ENCODE data around the gene PTPRQ. TPM values are rescaled to one million over a fixed set of nuclear protein-coding genes. Genes with fewer than 3 reads are reported as not detected.

PTPRQ gene
- total and polyA plus RNA-seq, 4 donors, result 0.26 to 11.7 (median 1.4) TPM

DNA sequence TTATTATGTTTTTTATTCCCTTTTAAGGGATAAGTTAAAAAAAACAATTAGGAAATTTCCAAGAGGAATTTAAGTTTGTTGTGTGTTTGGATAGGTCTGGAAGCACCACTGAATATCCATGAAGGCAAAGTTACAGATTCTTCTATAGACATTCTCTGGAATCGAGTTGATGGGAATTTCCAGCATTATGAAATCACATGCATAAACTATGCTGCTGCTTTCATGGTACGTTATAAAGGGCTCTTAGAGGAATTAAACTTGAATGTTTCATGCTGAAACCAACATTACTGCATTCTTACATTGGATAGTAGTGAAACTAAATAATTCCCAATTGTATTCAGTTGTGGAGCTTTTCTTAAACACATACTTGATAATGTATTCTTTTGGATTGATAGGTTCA is 21.5 kb upstream of the PTPRQ start:
- 19 to 53% methylated on average over 2 of the region's 2 CpGs for WGBS, 2 donors
- DNase-seq, result peak in 2 of 3 donors; percentile 39 to 46

GRCh38 chr12:80432061-80432460 is 12.0 kb upstream of the PTPRQ start:
- no peak for TF ChIP-seq CTCF (IDR thresholded peaks at IDR 0.05; ENCODE audit: control extremely low read depth, extremely low read depth)
- H3K36me3 ChIP-seq (ENCODE audit: control insufficient read depth in 4 of 4, insufficient read depth in 4 of 4, low read length in 4 of 4), result no peaks in the 10 kb centered on the region
- H3K4me3 ChIP-seq, result no peak overlapping the region
- H3K9me3 ChIP-seq (ENCODE audit: control insufficient read depth in 4 of 4, insufficient read depth in 3 of 4, low read length in 3 of 4), result no peaks in the 10 kb centered on the region
- 66 to 85% methylated on average over 2 of the region's 2 CpGs for WGBS, 2 donors
- H3K27ac ChIP-seq (ENCODE audit: low read depth in 1 of 2, low read length in 1 of 2), result no peak overlapping the region
- no peak overlapping the region for H3K9ac ChIP-seq (ENCODE audit: insufficient read depth in 1 of 2, low read length in 2 of 2)
- H3K27me3 ChIP-seq (ENCODE audit: control insufficient read depth in 3 of 3, insufficient read depth in 3 of 3, low read length in 2 of 3), result no peaks in the 10 kb centered on the region
- ATAC-seq (ENCODE audit: insufficient read depth, low FRiP score) (no peak), DNase-seq (no peak)
- no peaks in the 10 kb centered on the region for H3K4me1 ChIP-seq (ENCODE audit: control insufficient read depth in 5 of 5, insufficient read depth in 5 of 5, low read length in 5 of 5)

More for the DNA sequence above, 21.5 kb upstream of the PTPRQ start:
- TF ChIP-seq CTCF (IDR thresholded peaks at IDR 0.05; ENCODE audit: control extremely low read depth, extremely low read depth), result no peak
- ATAC-seq (ENCODE audit: insufficient read depth, low FRiP score), result no peak
- Histone ChIP-seq H3K4me1 (ENCODE audit: control insufficient read depth in 5 of 5, insufficient read depth in 5 of 5, low read length in 5 of 5) (peaks cover 0 to 11% (median 0%) of the 10 kb centered on the region in 5 donors), H3K9ac (ENCODE audit: insufficient read depth in 1 of 2, low read length in 2 of 2) (no peak overlapping the region), H3K9me3 (ENCODE audit: control insufficient read depth in 4 of 4, insufficient read depth in 3 of 4, low read length in 3 of 4) (no peaks in the 10 kb centered on the region), H3K4me3 (no peak overlapping the region), H3K27ac (ENCODE audit: low read depth in 1 of 2, low read length in 1 of 2) (no peak overlapping the region), H3K27me3 (ENCODE audit: control insufficient read depth in 3 of 3, insufficient read depth in 3 of 3, low read length in 2 of 3) (no peaks in the 10 kb centered on the region), H3K36me3 (ENCODE audit: control insufficient read depth in 4 of 4, insufficient read depth in 4 of 4, low read length in 4 of 4) (no peaks in the 10 kb centered on the region)

DNA sequence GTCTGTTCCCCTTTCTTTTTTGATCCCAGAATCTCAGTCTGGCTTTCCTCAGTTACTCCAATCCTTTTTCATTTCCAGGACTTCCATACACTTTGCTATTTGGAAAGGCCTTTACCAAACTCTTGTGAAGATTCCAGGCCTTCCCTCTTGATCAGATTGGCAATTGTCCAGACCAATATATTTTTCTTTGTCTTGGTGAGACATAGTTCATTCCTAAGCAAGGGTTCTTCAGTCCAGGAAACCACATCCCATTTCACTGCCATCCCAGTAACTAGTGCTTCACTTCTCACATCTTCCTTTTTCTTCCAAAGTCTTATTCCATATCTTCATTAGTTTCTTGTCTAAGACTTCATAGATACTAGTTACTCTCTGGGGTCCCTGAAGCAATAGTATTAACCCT is 2.1 kb upstream of the PTPRQ start:
- H3K27me3 ChIP-seq (ENCODE audit: control insufficient read depth in 3 of 3, insufficient read depth in 3 of 3, low read length in 2 of 3), result no peaks in the 10 kb centered on the region
- DNase-seq (no peak), ATAC-seq (ENCODE audit: insufficient read depth, low FRiP score) (no peak)
- no peak for TF ChIP-seq CTCF (IDR thresholded peaks at IDR 0.05; ENCODE audit: control extremely low read depth, extremely low read depth)
- H3K4me3 ChIP-seq, result no peak overlapping the region
- H3K9me3 ChIP-seq (ENCODE audit: control insufficient read depth in 4 of 4, insufficient read depth in 3 of 4, low read length in 3 of 4), result no peaks in the 10 kb centered on the region
- H3K9ac ChIP-seq (ENCODE audit: insufficient read depth in 1 of 2, low read length in 2 of 2), result no peak overlapping the region
- peaks cover 0 to 15% (median 4%) of the 10 kb centered on the region in 5 donors for H3K4me1 ChIP-seq (ENCODE audit: control insufficient read depth in 5 of 5, insufficient read depth in 5 of 5, low read length in 5 of 5)
- H3K27ac ChIP-seq (ENCODE audit: low read depth in 1 of 2, low read length in 1 of 2), result no peak overlapping the region
- no peaks in the 10 kb centered on the region for H3K36me3 ChIP-seq (ENCODE audit: control insufficient read depth in 4 of 4, insufficient read depth in 4 of 4, low read length in 4 of 4)
